Astrocyte of the cerebellum (primary cell): ENCODE measurements around the gene PREX1.

Source experiments
- DNase-seq: peaks from one replicate; pipeline ENCODE4 v3.0.0-alpha.2; 2011; ENCODE audit warnings: low read depth
- H3K4me3 ChIP-seq: 2 replicates; pipeline ENCODE4 v1.5.1; 2011; ENCODE audit warnings: mild to moderate bottlenecking, low read depth, low read length, moderate library complexity
- CTCF ChIP-seq: IDR thresholded peaks from 2 replicates; pipeline ENCODE4 v1.5.1; 2012; ENCODE audit warnings: low read length, low read depth, moderate library complexity, mild to moderate bottlenecking; ENCODE audit errors: missing control alignments
- in situ Hi-C: cut with HindIII; loops from 2 replicates; pipeline ENCODE4 v1.10.0; 2017; ENCODE audit warnings: low sequenced_read_pairs

PREX1 gene

GRCh38 chr20:48714764-48715163 is 113.0 kb downstream of the PREX1 start:
- no peak for DNase-seq
- in situ Hi-C loops = no loop called here

GRCh38 chr20:48711696-48712464 is 115.9 kb downstream of the PREX1 start:
- DNase-seq = no peak
- in situ Hi-C loops = no loop called here
- no peak overlapping the region for H3K4me3 ChIP-seq
- TF ChIP-seq CTCF = no peak

More at GRCh38 chr20:48714764-48715163, 113.0 kb downstream of the PREX1 start:
- no peak for TF ChIP-seq CTCF
- no peak overlapping the region for H3K4me3 ChIP-seq

GRCh38 chr20:48711044-48711428 is 116.8 kb downstream of the PREX1 start:
- H3K4me3 ChIP-seq = no peak overlapping the region
- no peak for TF ChIP-seq CTCF
- in situ Hi-C loops = no loop called here
- DNase-seq = no peak

GRCh38 chr20:48710341-48711043 is 117.3 kb downstream of the PREX1 start:
- DNase-seq = no peak
- no peak overlapping the region for H3K4me3 ChIP-seq
- no peak for TF ChIP-seq CTCF
- in situ Hi-C loops = no loop called here

GRCh38 chr20:48709744-48710143 is 118.1 kb downstream of the PREX1 start:
- TF ChIP-seq CTCF = no peak
- in situ Hi-C loops = no loop called here
- H3K4me3 ChIP-seq = no peak overlapping the region
- DNase-seq = no peak

- no peak for DNase-seq
- H3K4me3 ChIP-seq = no peak overlapping the region
- no peak for TF ChIP-seq CTCF
- in situ Hi-C loops = no loop called here
Measured at GRCh38 chr20:48709058-48709691, 118.6 kb downstream of the PREX1 start.
